Keratinocyte (primary cell): Measurements from ENCODE around the gene ELF4.

Experiments
- EZH2 ChIP-seq: IDR thresholded peaks from one replicate; pipeline ENCODE4 v1.6.1; 2012; ENCODE audit warnings: inconsistent platforms, mild to moderate bottlenecking, low read length, moderate library complexity
- TF ChIP-seq, protein P1 (sequence below), 3 experiments: IDR thresholded peaks in 1 of 3; conservative IDR thresholded peaks in 1 of 3; optimal IDR thresholded peaks in 1 of 3; 2 replicates in 2 of 3; 3 replicates in 1 of 3; pipeline versions ENCODE3 to v1.5.1; 2011; ENCODE audit warnings: low read length in 3 of 3, mild to moderate bottlenecking in 3 of 3, moderate library complexity in 2 of 3, control low read depth in 1 of 3, inconsistent platforms in 1 of 3; ENCODE audit not compliant: insufficient read depth in 2 of 3; ENCODE audit errors: extremely low read depth in 1 of 3

GRCh38 chrX:130158311-130158710 lies 48.0 kb upstream of the ELF4 start:
- TF ChIP-seq, protein P1, sequence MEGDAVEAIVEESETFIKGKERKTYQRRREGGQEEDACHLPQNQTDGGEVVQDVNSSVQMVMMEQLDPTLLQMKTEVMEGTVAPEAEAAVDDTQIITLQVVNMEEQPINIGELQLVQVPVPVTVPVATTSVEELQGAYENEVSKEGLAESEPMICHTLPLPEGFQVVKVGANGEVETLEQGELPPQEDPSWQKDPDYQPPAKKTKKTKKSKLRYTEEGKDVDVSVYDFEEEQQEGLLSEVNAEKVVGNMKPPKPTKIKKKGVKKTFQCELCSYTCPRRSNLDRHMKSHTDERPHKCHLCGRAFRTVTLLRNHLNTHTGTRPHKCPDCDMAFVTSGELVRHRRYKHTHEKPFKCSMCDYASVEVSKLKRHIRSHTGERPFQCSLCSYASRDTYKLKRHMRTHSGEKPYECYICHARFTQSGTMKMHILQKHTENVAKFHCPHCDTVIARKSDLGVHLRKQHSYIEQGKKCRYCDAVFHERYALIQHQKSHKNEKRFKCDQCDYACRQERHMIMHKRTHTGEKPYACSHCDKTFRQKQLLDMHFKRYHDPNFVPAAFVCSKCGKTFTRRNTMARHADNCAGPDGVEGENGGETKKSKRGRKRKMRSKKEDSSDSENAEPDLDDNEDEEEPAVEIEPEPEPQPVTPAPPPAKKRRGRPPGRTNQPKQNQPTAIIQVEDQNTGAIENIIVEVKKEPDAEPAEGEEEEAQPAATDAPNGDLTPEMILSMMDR (optimal IDR thresholded peaks at IDR 0.05 in 1 of 3, IDR thresholded peaks at IDR 0.05 in 1 of 3, conservative IDR thresholded peaks at IDR 0.05 in 1 of 3; ENCODE audit: extremely low read depth in 1 of 3, insufficient read depth in 2 of 3, low read length in 3 of 3): no peak
- TF ChIP-seq EZH2: no peak
